Left lung (tissue), 10 donors: ENCODE results near the gene KIF26B. TPM values are rescaled to one million over a fixed set of nuclear protein-coding genes. Genes with fewer than 3 reads are reported as not detected.
"Not testable (repeated sequence)": the region's sequence is repeated elsewhere in the genome, so short reads cannot be mapped to it uniquely, and the experiment has no call there.

ENCODE experiments used
- ATAC-seq: fragments of 200-7000 bp; cut with Tn5 transposase; one replicate; pipeline ENCODE4 v1.9.1; 2020; ENCODE audit warnings: moderate library complexity
- DNase-seq, 4 donors: peaks; one replicate each; pipeline ENCODE4 v3.0.0-alpha.2; 2013 to 2020
- H3K27ac ChIP-seq, 2 donors: fragments of 200-600 bp; sonication (generic) in 1 of 2; one replicate each; pipeline versions ENCODE4 v1.5.0 to v1.8.0; 2020 to 2021
- H3K27me3 ChIP-seq, 2 donors: fragments of 200-600 bp; sonication (generic) in 1 of 2; one replicate each; pipeline versions ENCODE4 v1.5.0 to v1.8.0; 2020 to 2021
- H3K36me3 ChIP-seq, 2 donors: fragments of 200-600 bp; sonication (generic) in 1 of 2; one replicate each; pipeline versions ENCODE4 v1.5.0 to v1.8.0; 2020 to 2021
- H3K4me1 ChIP-seq, 2 donors: fragments of 200-600 bp; one replicate each; pipeline ENCODE4 v1.8.0; 2021
- H3K4me3 ChIP-seq, 2 donors: fragments of 200-600 bp; sonication (generic) in 1 of 2; one replicate each; pipeline versions ENCODE4 v1.5.0 to v1.8.0; 2020 to 2021; ENCODE audit warnings: mild to moderate bottlenecking in 1 of 2
- H3K9me3 ChIP-seq, 2 donors: fragments of 200-600 bp; sonication (generic) in 1 of 2; one replicate each; pipeline versions ENCODE4 v1.5.0 to v1.8.0; 2020 to 2021
- CTCF ChIP-seq, 2 donors: fragments of 200-600 bp; sonication (generic) in 1 of 2; IDR thresholded peaks; one replicate each; pipeline versions ENCODE4 v1.5.0 to v1.8.0; 2021; ENCODE audit warnings: antibody characterized with exemption in 2 of 2
- intact Hi-C, 2 donors: fragments of 100-400 bp; cut with DNase I; formaldehyde crosslinking; loops; one replicate each; pipeline versions ENCODE4 v1.11.2 to v1.14.2; 2022
- polyA plus RNA-seq, 6 donors: library from polyadenylated mRNA; unstranded; fragments of 120-200 nt; gene quantifications; one replicate each; pipeline ENCODE4 v1.2.1, GENCODE V29; 2013; ENCODE audit not compliant: insufficient read length in 6 of 6
- total RNA-seq, 2 donors: library from RNA; stranded (reverse); fragmentation: NEBNext Ultra II Directional; extraction: Animal tissue kit (Norgen Biotek cat#: 25700); gene quantifications; one replicate each; pipeline ENCODE4 v1.2.1, GENCODE V29; 2021
- donor health status: DM: no; HTN: yes; CAD: no.
- donor health status: DM: no; HTN: no; CAD: no.

KIF26B gene
- total and polyA plus RNA-seq, 8 donors, result 3.9 to 28.3 (median 6.5) TPM

- H3K36me3 ChIP-seq, result no peaks in the 10 kb centered on the region
- no peaks in the 10 kb centered on the region for H3K4me1 ChIP-seq
- H3K27ac ChIP-seq, result no peak overlapping the region
- ATAC-seq (no peak), DNase-seq (no peak)
- intact Hi-C loops, result no loop called here
- H3K27me3 ChIP-seq, result no peaks in the 10 kb centered on the region
- H3K9me3 ChIP-seq, result no peaks in the 10 kb centered on the region
- H3K4me3 ChIP-seq, result no peak overlapping the region
- TF ChIP-seq CTCF (IDR thresholded peaks at IDR 0.05), result no peak
Measured at GRCh38 chr1:245663841-245664240, 509.1 kb downstream of the KIF26B start.

- ATAC-seq (no peak), DNase-seq (no peak)
- Histone ChIP-seq H3K4me3 (no peak overlapping the region), H3K27ac (no peak overlapping the region), H3K9me3 (no peaks in the 10 kb centered on the region), H3K27me3 (no peaks in the 10 kb centered on the region), H3K4me1 (no peaks in the 10 kb centered on the region), H3K36me3 (no peaks in the 10 kb centered on the region)
- intact Hi-C loops, result no loop called here
- TF ChIP-seq CTCF (IDR thresholded peaks at IDR 0.05), result no peak
Measured at GRCh38 chr1:245666412-245666811, 511.6 kb downstream of the KIF26B start.

- H3K9me3 ChIP-seq, result no peaks in the 10 kb centered on the region
- DNase-seq (no peak), ATAC-seq (no peak)
- no peak overlapping the region for H3K27ac ChIP-seq
- intact Hi-C loops, result no loop called here
- no peaks in the 10 kb centered on the region for H3K4me1 ChIP-seq
- H3K36me3 ChIP-seq, result no peaks in the 10 kb centered on the region
- TF ChIP-seq CTCF (IDR thresholded peaks at IDR 0.05), result no peak
- H3K27me3 ChIP-seq, result no peaks in the 10 kb centered on the region
- H3K4me3 ChIP-seq, result no peak overlapping the region
Measured at GRCh38 chr1:245671349-245671748, 516.6 kb downstream of the KIF26B start.

- Histone ChIP-seq H3K9me3 (no peaks in the 10 kb centered on the region), H3K27me3 (no peaks in the 10 kb centered on the region), H3K4me1 (no peaks in the 10 kb centered on the region), H3K27ac (no peak overlapping the region), H3K36me3 (no peaks in the 10 kb centered on the region), H3K4me3 (no peak overlapping the region)
- TF ChIP-seq CTCF (IDR thresholded peaks at IDR 0.05), result no peak
- intact Hi-C loops, result no loop called here
- DNase-seq (no peak), ATAC-seq (no peak)
Measured at GRCh38 chr1:245671966-245672767, 517.4 kb downstream of the KIF26B start.

- DNase-seq, H3K9me3 ChIP-seq, H3K36me3 ChIP-seq, ATAC-seq, H3K27ac ChIP-seq, H3K27me3 ChIP-seq, H3K4me3 ChIP-seq, H3K4me1 ChIP-seq, intact Hi-C loops: not testable (repeated sequence)
Measured at GRCh38 chr1:245672836-245673656, 518.3 kb downstream of the KIF26B start.
